SK-N-SH treated with all-trans-retinoic acid at 6 μM for 48 hours (cell line): Measurements from ENCODE around the gene YPEL1.
A peak's percentile ranks its signal among the peaks of the same experiment; 100 is the strongest.

Experiments
- ATAC-seq: fragments of 200-7000 bp; cut with Tn5 transposase; 3 replicates; pipeline ENCODE4 v1.9.1; 2020; ENCODE audit warnings: mild to moderate bottlenecking, moderate library complexity
- ARNTL ChIP-seq: fragments of 450-650 bp; formaldehyde crosslinking; IDR thresholded peaks from 2 replicates; pipeline ENCODE4 v1.5.0; 2020; ENCODE audit warnings: low read depth, mild to moderate bottlenecking, moderate library complexity, borderline replicate concordance
- BACH2 ChIP-seq: fragments of 250-450 bp; sonication (Bioruptor Pico); IDR thresholded peaks from 2 replicates; pipeline ENCODE4 v1.9.0; 2021; ENCODE audit warnings: mild to moderate bottlenecking, borderline replicate concordance
- CREB5 ChIP-seq: fragments of 250-450 bp; sonication (Bioruptor Pico); IDR thresholded peaks from 2 replicates; pipeline ENCODE4 v1.5.1; 2020; ENCODE audit warnings: low read depth, mild to moderate bottlenecking, moderate library complexity
- CSDC2 ChIP-seq: fragments of 250-450 bp; sonication (Bioruptor Pico); IDR thresholded peaks from 2 replicates; pipeline ENCODE4 v1.5.0; 2020; ENCODE audit warnings: mild to moderate bottlenecking, moderate library complexity
- CSRNP3 ChIP-seq: fragments of 250-450 bp; sonication (Bioruptor Pico); IDR thresholded peaks from 2 replicates; pipeline ENCODE4 v1.5.1; 2021; ENCODE audit warnings: mild to moderate bottlenecking, moderate library complexity
- ESRRG ChIP-seq: fragments of 250-450 bp; sonication (Bioruptor Pico); IDR thresholded peaks from 2 replicates; pipeline ENCODE4 v1.6.1; 2021; ENCODE audit warnings: mild to moderate bottlenecking
- GLIS3 ChIP-seq: fragments of 250-450 bp; sonication (Bioruptor Pico); IDR thresholded peaks from 2 replicates; pipeline ENCODE4 v1.5.0; 2020; ENCODE audit warnings: mild to moderate bottlenecking, moderate library complexity
- ISL1 ChIP-seq: fragments of 250-450 bp; sonication (Bioruptor Pico); IDR thresholded peaks from 2 replicates; pipeline ENCODE4 v2.1.2; 2022; ENCODE audit warnings: mild to moderate bottlenecking, moderate library complexity
- OSR1 ChIP-seq: fragments of 250-450 bp; sonication (Bioruptor Pico); IDR thresholded peaks from 2 replicates; pipeline ENCODE4 v1.8.0; 2022; ENCODE audit warnings: moderate library complexity, mild to moderate bottlenecking, inconsistent platforms
- POU6F1 ChIP-seq: fragments of 250-450 bp; sonication (Bioruptor Pico); IDR thresholded peaks from 2 replicates; pipeline ENCODE4 v1.8.0; 2021; ENCODE audit warnings: low read depth, mild to moderate bottlenecking, moderate library complexity, borderline replicate concordance
- PPARA ChIP-seq: fragments of 250-450 bp; sonication (Bioruptor Pico); IDR thresholded peaks from 2 replicates; pipeline ENCODE4 v1.5.0; 2020; ENCODE audit warnings: mild to moderate bottlenecking, borderline replicate concordance
- RARB ChIP-seq: fragments of 250-450 bp; sonication (Bioruptor Pico); IDR thresholded peaks from 2 replicates; pipeline ENCODE4 v1.8.0; 2021; ENCODE audit warnings: mild to moderate bottlenecking, moderate library complexity
- TCF4 ChIP-seq: fragments of 250-450 bp; sonication (Bioruptor Pico); IDR thresholded peaks from 2 replicates; pipeline ENCODE4 v1.8.0; 2021; ENCODE audit warnings: mild to moderate bottlenecking, moderate library complexity, borderline replicate concordance
- TOX ChIP-seq: fragments of 250-450 bp; sonication (Bioruptor Pico); IDR thresholded peaks from 2 replicates; pipeline ENCODE4 v1.8.0; 2021; ENCODE audit warnings: mild to moderate bottlenecking, moderate library complexity, borderline replicate concordance
- TSHZ2 ChIP-seq: fragments of 250-450 bp; sonication (Bioruptor Pico); IDR thresholded peaks from 2 replicates; pipeline ENCODE4 v1.5.0; 2020; ENCODE audit warnings: mild to moderate bottlenecking, moderate library complexity
- ZC3H10 ChIP-seq: fragments of 250-450 bp; sonication (Bioruptor Pico); IDR thresholded peaks from 2 replicates; pipeline ENCODE4 v1.5.1; 2021; ENCODE audit warnings: mild to moderate bottlenecking, moderate library complexity
- ZFP3 ChIP-seq: fragments of 250-450 bp; sonication (Bioruptor Pico); IDR thresholded peaks from 2 replicates; pipeline ENCODE4 v1.5.0; 2020; ENCODE audit warnings: mild to moderate bottlenecking, moderate library complexity
- ZFP30 ChIP-seq: fragments of 450-650 bp; formaldehyde crosslinking; IDR thresholded peaks from 2 replicates; pipeline ENCODE4 v1.5.0; 2022; ENCODE audit warnings: mild to moderate bottlenecking, moderate library complexity
- ZNF565 ChIP-seq: fragments of 450-650 bp; formaldehyde crosslinking; conservative IDR thresholded peaks from 2 replicates; pipeline ENCODE4 v1.5.0; 2020; ENCODE audit warnings: low read depth, mild to moderate bottlenecking, moderate library complexity
- ZNF70 ChIP-seq: fragments of 450-650 bp; formaldehyde crosslinking; IDR thresholded peaks from 2 replicates; pipeline ENCODE4 v1.5.0; 2020; ENCODE audit warnings: mild to moderate bottlenecking, moderate library complexity
- ZNF8 ChIP-seq: fragments of 450-650 bp; formaldehyde crosslinking; IDR thresholded peaks from 2 replicates; pipeline ENCODE4 v1.5.0; 2020; ENCODE audit warnings: mild to moderate bottlenecking, moderate library complexity

The YPEL1 gene

GRCh38 chr22:21712751-21713427 is 22.7 kb downstream of the YPEL1 start:
- ATAC-seq = peak; percentile 99
- TF ChIP-seq ZFP3 (CRISPR knock-in tag) (peak; percentile 90), RARB (CRISPR knock-in tag) (no peak), ESRRG (CRISPR knock-in tag) (no peak), BACH2 (CRISPR knock-in tag) (no peak), PPARA (CRISPR knock-in tag) (0 out of 2 replicates have a peak, but pooled peaks have one; percentile 29)

GRCh38 chr22:21711851-21712250 is 23.7 kb downstream of the YPEL1 start:
- no peak for ATAC-seq

GRCh38 chr22:21710156-21710555 is 25.4 kb downstream of the YPEL1 start:
- ATAC-seq = no peak
- TF ChIP-seq ZFP30 (CRISPR knock-in tag) (no peak), CSRNP3 (CRISPR knock-in tag) (no peak), ZNF70 (CRISPR knock-in tag) (no peak), OSR1 (no peak), ZNF8 (CRISPR knock-in tag) (no peak), PPARA (CRISPR knock-in tag) (no peak), ISL1 (CRISPR knock-in tag) (no peak), TOX (no peak), ZFP3 (CRISPR knock-in tag) (no peak), CSDC2 (CRISPR knock-in tag) (no peak), ARNTL (CRISPR knock-in tag) (no peak), TSHZ2 (no peak), BACH2 (CRISPR knock-in tag) (no peak), CREB5 (no peak), ESRRG (CRISPR knock-in tag) (no peak), TCF4 (CRISPR knock-in tag) (no peak)

More at GRCh38 chr22:21711851-21712250, 23.7 kb downstream of the YPEL1 start:
- no peak for TF ChIP-seq OSR1
- no peak for TF ChIP-seq PPARA (CRISPR knock-in tag)
- no peak for TF ChIP-seq ESRRG (CRISPR knock-in tag)
- TF ChIP-seq ZFP30 (CRISPR knock-in tag) = no peak
- no peak for TF ChIP-seq ZNF70 (CRISPR knock-in tag)
- no peak for TF ChIP-seq ISL1 (CRISPR knock-in tag)
- no peak for TF ChIP-seq POU6F1 (CRISPR knock-in tag)
- no peak for TF ChIP-seq RARB (CRISPR knock-in tag)
- no peak for TF ChIP-seq ZNF565 (CRISPR knock-in tag)
- no peak for TF ChIP-seq BACH2 (CRISPR knock-in tag)
- no peak for TF ChIP-seq ZNF8 (CRISPR knock-in tag)
- TF ChIP-seq TOX = no peak
- TF ChIP-seq ARNTL (CRISPR knock-in tag) = no peak
- TF ChIP-seq ZC3H10 = no peak
- TF ChIP-seq TCF4 (CRISPR knock-in tag) = no peak
- TF ChIP-seq CSDC2 (CRISPR knock-in tag) = no peak
- no peak for TF ChIP-seq TSHZ2
- TF ChIP-seq GLIS3 (CRISPR knock-in tag) = no peak
